AG10803 (cell line): ENCODE data around the gene SEC11A.

Experiments
- DNase-seq: peaks from one replicate; pipeline ENCODE4 v3.0.0; 2010; ENCODE audit warnings: low read depth
- H3K4me3 ChIP-seq: 2 replicates; pipeline ENCODE4 v1.5.1; 2011; ENCODE audit warnings: mild to moderate bottlenecking, low read length, control low read depth
- CTCF ChIP-seq: conservative IDR thresholded peaks from 2 replicates; pipeline ENCODE4 v1.5.1; 2011; ENCODE audit warnings: mild to moderate bottlenecking, low read length, control low read depth, inconsistent platforms

SEC11A gene

GRCh38 chr15:84624359-84624758 lies 91.6 kb downstream of the SEC11A start:
- TF ChIP-seq CTCF, result no peak
- no peak for DNase-seq
- no peak overlapping the region for H3K4me3 ChIP-seq

GRCh38 chr15:84621358-84621979 lies 94.5 kb downstream of the SEC11A start:
- DNase-seq, result no peak
- TF ChIP-seq CTCF, result no peak
- no peak overlapping the region for H3K4me3 ChIP-seq

- TF ChIP-seq CTCF, result no peak
- no peak overlapping the region for H3K4me3 ChIP-seq
- no peak for DNase-seq
These were observed 95.3 kb downstream of the SEC11A start for GRCh38 chr15:84620626-84621025.
